A673 (cell line): Measurements from ENCODE around the gene EPHA8.

Source experiments
- CTCF ChIP-seq: fragments of 300-800, 200-600 bp; sonication (generic); conservative IDR thresholded peaks from 2 replicates; pipeline ENCODE4 v1.5.1; 2017; ENCODE audit warnings: low read depth, mild to moderate bottlenecking, antibody characterized with exemption, low read length, moderate library complexity, mixed read lengths
- EZH2 ChIP-seq: fragments of 200-600 bp; sonication (generic); IDR thresholded peaks from 2 replicates; pipeline ENCODE4 v1.6.1; 2017; ENCODE audit warnings: borderline replicate concordance, low read depth, mild to moderate bottlenecking, mixed read lengths, antibody characterized with exemption, low read length; ENCODE audit not compliant: poor library complexity, severe bottlenecking

GRCh38 chr1:22542886-22543285, 20.4 kb upstream of the EPHA8 start:
- no peak for TF ChIP-seq CTCF
- TF ChIP-seq EZH2, result no peak
